GM12878 (cell line): ENCODE results near the gene CYP1B1.

Experiments
- BMI1 ChIP-seq: fragments of 450-650 bp; IDR thresholded peaks from 2 replicates; pipeline ENCODE4 v1.6.1; 2016; ENCODE audit warnings: mild to moderate bottlenecking, moderate library complexity, borderline replicate concordance
- BRCA1 ChIP-seq: IDR thresholded peaks from 2 replicates; pipeline ENCODE4 v1.6.1; 2011; ENCODE audit warnings: low read depth, low read length, improper control_type of control experiment
- EP300 ChIP-seq, 2 experiments: fragments of 150-350 bp in 1 of 2; IDR thresholded peaks; 2 replicates each; pipeline ENCODE4 v1.6.1; 2011 to 2012; ENCODE audit warnings: low read depth in 2 of 2, low read length in 2 of 2, borderline replicate concordance in 1 of 2, improper control_type of control experiment in 1 of 2, inconsistent platforms in 1 of 2; ENCODE audit not compliant: control insufficient read depth in 1 of 2
- KAT2A ChIP-seq: conservative IDR thresholded peaks from 2 replicates; pipeline ENCODE4 v1.6.1; 2011; ENCODE audit warnings: low read depth, low read length; ENCODE audit not compliant: control insufficient read depth
- POLR2AphosphoS5 ChIP-seq: IDR thresholded peaks from 2 replicates; pipeline ENCODE4 v1.6.1; 2011; ENCODE audit warnings: mild to moderate bottlenecking, low read length, inconsistent platforms
- RBBP5 ChIP-seq: fragments of 200-600 bp; sonication (generic); conservative IDR thresholded peaks from 2 replicates; pipeline ENCODE4 v1.6.1; 2016
- RELA ChIP-seq: fragments of 450-650 bp; IDR thresholded peaks from 2 replicates; pipeline ENCODE4 v1.8.0; 2014; ENCODE audit warnings: borderline replicate concordance; ENCODE audit not compliant: partially characterized antibody
- SMAD1 ChIP-seq: fragments of 450-650 bp; IDR thresholded peaks from 2 replicates; pipeline ENCODE4 v1.6.1; 2018; ENCODE audit warnings: mild to moderate bottlenecking, low read depth; ENCODE audit not compliant: partially characterized antibody
- TF ChIP-seq, protein P1 (sequence below), 3 experiments: IDR thresholded peaks in 2 of 3; conservative IDR thresholded peaks in 1 of 3; 2 replicates each; pipeline ENCODE4 v1.5.1; 2011; ENCODE audit warnings: low read depth in 3 of 3, low read length in 3 of 3, mild to moderate bottlenecking in 3 of 3, control low read depth in 2 of 3, moderate library complexity in 2 of 3, inconsistent platforms in 1 of 3, mixed read lengths in 1 of 3; ENCODE audit not compliant: control insufficient read depth in 2 of 3, insufficient read depth in 1 of 3; ENCODE audit errors: extremely low read depth in 1 of 3
- TF ChIP-seq, protein P2 (sequence below): IDR thresholded peaks from 2 replicates; pipeline ENCODE4 v1.6.1; 2011; ENCODE audit warnings: low read depth, low read length, improper control_type of control experiment, borderline replicate concordance
- TF ChIP-seq, protein P3 (sequence below): fragments of 450-650 bp; IDR thresholded peaks from 2 replicates; pipeline ENCODE4 v1.6.1; 2014; ENCODE audit warnings: mild to moderate bottlenecking
- TF ChIP-seq, protein P4 (sequence below): IDR thresholded peaks from 2 replicates; pipeline ENCODE4 v1.6.1; 2012; ENCODE audit warnings: mild to moderate bottlenecking, low read depth, low read length
- TF ChIP-seq, protein P5 (sequence below): IDR thresholded peaks from 2 replicates; pipeline ENCODE4 v1.6.1; 2011; ENCODE audit warnings: borderline replicate concordance, low read depth, mild to moderate bottlenecking, moderate library complexity, low read length; ENCODE audit not compliant: insufficient read depth, poor library complexity, severe bottlenecking

DNA sequence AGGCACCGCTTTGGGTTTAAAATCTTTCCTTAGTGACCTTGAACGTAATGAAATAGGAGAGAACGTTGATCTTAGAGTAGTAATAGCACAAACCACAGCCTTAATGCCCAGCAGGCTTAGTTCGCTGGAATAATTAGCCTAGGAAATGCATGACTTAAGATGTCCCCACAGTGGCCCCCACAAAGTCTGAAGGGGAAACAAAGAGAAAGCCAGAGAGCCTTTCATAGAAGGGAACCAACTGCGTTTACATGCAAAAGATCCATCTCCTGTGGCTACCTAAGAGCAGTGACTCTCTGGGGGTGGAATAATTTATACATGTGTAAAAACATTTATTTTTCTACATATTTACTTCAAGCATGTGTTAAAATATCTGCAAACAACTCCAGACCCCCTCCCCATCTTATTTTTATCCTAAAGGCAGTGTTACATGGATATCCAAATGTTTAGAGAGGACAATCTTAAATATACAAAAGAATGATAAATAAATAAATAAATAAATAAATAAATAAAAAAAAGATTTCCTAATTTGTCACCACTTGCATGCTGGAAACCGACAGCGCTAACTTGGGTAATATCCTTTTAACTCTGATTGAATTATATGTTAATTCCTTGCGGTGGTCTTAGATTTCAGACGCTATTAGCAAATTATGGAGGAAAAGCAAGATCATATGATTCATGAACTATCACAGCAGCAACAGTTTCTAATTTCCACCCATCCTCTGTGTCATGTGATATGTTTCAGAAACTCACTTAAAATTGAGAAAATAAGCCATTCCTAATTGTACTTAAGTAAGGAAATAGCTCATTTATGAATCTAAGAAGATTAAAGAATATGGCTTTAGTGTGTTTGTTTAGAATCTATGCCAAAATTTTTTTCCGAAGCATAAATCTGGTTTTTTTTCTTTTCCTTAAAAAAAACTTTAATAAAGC lies 23.4 kb upstream of the CYP1B1 start:
- TF ChIP-seq, protein P1, sequence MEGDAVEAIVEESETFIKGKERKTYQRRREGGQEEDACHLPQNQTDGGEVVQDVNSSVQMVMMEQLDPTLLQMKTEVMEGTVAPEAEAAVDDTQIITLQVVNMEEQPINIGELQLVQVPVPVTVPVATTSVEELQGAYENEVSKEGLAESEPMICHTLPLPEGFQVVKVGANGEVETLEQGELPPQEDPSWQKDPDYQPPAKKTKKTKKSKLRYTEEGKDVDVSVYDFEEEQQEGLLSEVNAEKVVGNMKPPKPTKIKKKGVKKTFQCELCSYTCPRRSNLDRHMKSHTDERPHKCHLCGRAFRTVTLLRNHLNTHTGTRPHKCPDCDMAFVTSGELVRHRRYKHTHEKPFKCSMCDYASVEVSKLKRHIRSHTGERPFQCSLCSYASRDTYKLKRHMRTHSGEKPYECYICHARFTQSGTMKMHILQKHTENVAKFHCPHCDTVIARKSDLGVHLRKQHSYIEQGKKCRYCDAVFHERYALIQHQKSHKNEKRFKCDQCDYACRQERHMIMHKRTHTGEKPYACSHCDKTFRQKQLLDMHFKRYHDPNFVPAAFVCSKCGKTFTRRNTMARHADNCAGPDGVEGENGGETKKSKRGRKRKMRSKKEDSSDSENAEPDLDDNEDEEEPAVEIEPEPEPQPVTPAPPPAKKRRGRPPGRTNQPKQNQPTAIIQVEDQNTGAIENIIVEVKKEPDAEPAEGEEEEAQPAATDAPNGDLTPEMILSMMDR (IDR thresholded peaks at IDR 0.05 in 2 of 3, conservative IDR thresholded peaks at IDR 0.05 in 1 of 3; ENCODE audit: control insufficient read depth in 2 of 3, extremely low read depth in 1 of 3, insufficient read depth in 1 of 3, low read depth in 3 of 3, low read length in 3 of 3): no peak
- TF ChIP-seq, protein P2, sequence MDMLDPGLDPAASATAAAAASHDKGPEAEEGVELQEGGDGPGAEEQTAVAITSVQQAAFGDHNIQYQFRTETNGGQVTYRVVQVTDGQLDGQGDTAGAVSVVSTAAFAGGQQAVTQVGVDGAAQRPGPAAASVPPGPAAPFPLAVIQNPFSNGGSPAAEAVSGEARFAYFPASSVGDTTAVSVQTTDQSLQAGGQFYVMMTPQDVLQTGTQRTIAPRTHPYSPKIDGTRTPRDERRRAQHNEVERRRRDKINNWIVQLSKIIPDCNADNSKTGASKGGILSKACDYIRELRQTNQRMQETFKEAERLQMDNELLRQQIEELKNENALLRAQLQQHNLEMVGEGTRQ: no peak
- TF ChIP-seq BMI1: no peak
- TF ChIP-seq, protein P3, sequence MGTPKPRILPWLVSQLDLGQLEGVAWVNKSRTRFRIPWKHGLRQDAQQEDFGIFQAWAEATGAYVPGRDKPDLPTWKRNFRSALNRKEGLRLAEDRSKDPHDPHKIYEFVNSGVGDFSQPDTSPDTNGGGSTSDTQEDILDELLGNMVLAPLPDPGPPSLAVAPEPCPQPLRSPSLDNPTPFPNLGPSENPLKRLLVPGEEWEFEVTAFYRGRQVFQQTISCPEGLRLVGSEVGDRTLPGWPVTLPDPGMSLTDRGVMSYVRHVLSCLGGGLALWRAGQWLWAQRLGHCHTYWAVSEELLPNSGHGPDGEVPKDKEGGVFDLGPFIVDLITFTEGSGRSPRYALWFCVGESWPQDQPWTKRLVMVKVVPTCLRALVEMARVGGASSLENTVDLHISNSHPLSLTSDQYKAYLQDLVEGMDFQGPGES: no peak
- no peak for TF ChIP-seq RELA
- TF ChIP-seq, protein P4, sequence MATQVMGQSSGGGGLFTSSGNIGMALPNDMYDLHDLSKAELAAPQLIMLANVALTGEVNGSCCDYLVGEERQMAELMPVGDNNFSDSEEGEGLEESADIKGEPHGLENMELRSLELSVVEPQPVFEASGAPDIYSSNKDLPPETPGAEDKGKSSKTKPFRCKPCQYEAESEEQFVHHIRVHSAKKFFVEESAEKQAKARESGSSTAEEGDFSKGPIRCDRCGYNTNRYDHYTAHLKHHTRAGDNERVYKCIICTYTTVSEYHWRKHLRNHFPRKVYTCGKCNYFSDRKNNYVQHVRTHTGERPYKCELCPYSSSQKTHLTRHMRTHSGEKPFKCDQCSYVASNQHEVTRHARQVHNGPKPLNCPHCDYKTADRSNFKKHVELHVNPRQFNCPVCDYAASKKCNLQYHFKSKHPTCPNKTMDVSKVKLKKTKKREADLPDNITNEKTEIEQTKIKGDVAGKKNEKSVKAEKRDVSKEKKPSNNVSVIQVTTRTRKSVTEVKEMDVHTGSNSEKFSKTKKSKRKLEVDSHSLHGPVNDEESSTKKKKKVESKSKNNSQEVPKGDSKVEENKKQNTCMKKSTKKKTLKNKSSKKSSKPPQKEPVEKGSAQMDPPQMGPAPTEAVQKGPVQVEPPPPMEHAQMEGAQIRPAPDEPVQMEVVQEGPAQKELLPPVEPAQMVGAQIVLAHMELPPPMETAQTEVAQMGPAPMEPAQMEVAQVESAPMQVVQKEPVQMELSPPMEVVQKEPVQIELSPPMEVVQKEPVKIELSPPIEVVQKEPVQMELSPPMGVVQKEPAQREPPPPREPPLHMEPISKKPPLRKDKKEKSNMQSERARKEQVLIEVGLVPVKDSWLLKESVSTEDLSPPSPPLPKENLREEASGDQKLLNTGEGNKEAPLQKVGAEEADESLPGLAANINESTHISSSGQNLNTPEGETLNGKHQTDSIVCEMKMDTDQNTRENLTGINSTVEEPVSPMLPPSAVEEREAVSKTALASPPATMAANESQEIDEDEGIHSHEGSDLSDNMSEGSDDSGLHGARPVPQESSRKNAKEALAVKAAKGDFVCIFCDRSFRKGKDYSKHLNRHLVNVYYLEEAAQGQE: no peak
- TF ChIP-seq, protein P5, sequence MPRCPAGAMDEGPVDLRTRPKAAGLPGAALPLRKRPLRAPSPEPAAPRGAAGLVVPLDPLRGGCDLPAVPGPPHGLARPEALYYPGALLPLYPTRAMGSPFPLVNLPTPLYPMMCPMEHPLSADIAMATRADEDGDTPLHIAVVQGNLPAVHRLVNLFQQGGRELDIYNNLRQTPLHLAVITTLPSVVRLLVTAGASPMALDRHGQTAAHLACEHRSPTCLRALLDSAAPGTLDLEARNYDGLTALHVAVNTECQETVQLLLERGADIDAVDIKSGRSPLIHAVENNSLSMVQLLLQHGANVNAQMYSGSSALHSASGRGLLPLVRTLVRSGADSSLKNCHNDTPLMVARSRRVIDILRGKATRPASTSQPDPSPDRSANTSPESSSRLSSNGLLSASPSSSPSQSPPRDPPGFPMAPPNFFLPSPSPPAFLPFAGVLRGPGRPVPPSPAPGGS: no peak
- TF ChIP-seq BRCA1: no peak
- TF ChIP-seq RBBP5: no peak
- TF ChIP-seq POLR2AphosphoS5: no peak
- no peak for TF ChIP-seq EP300 (IDR thresholded peaks at IDR 0.05; ENCODE audit: borderline replicate concordance in 1 of 2, control insufficient read depth in 1 of 2, low read depth in 2 of 2, low read length in 2 of 2)
- no peak for TF ChIP-seq KAT2A
- no peak for TF ChIP-seq SMAD1
